Measurements from ENCODE around the gene HFE. TPM values are rescaled to one million over a fixed set of nuclear protein-coding genes. Genes with fewer than 3 reads are reported as not detected.

Gene HFE
- total and polyA plus RNA-seq, 2 of the 13 experiments (the other 11 are each of a cell fraction or from before 2014, with no cell fraction given): 3.7 to 6.3 TPM

- TF ChIP-seq SNAPC2 (CRISPR knock-in tag; IDR thresholded peaks at IDR 0.05) (no peak), REPIN1 (CRISPR knock-in tag; IDR thresholded peaks at IDR 0.05; ENCODE audit: borderline replicate concordance, low read depth) (no peak), THAP11 (CRISPR knock-in tag; IDR thresholded peaks at IDR 0.05) (peak; percentile 40; the same call in 1 of the 2 replicates), ISL2 (CRISPR knock-in tag; IDR thresholded peaks at IDR 0.05) (no peak), MAFF (IDR thresholded peaks at IDR 0.05; ENCODE audit: low read depth, low read length) (no peak), SOX6 (IDR thresholded peaks at IDR 0.05) (no peak), SOX6 (CRISPR knock-in tag; IDR thresholded peaks at IDR 0.05) (no peak), ZNF616 (CRISPR knock-in tag; IDR thresholded peaks at IDR 0.05; ENCODE audit: low read depth) (no peak), IRF1 (CRISPR knock-in tag; IDR thresholded peaks at IDR 0.05; ENCODE audit: low read depth) (0 out of 2 replicates have a peak, but pooled peaks have one; percentile 29), MYNN (CRISPR knock-in tag; IDR thresholded peaks at IDR 0.05; ENCODE audit: low read depth) (peak; percentile 28; the same call in 1 of the 2 replicates), U2AF2 (IDR thresholded peaks at IDR 0.05; ENCODE audit: low read depth, low read length) (peak; percentile 61; the same call in 1 of the 2 replicates), HDAC1 (CRISPR knock-in tag; IDR thresholded peaks at IDR 0.05) (peak; percentile 72), ZNF124 (CRISPR knock-in tag; IDR thresholded peaks at IDR 0.05) (no peak), KAT8 (CRISPR knock-in tag; IDR thresholded peaks at IDR 0.05) (peak; percentile 72), MXD4 (CRISPR knock-in tag; IDR thresholded peaks at IDR 0.05) (no peak), ARID4A (CRISPR knock-in tag; IDR thresholded peaks at IDR 0.05; ENCODE audit: borderline replicate concordance) (peak; percentile 80; the same call in 1 of the 2 replicates), TEAD2 (CRISPR knock-in tag; IDR thresholded peaks at IDR 0.05) (no peak), RXRA (CRISPR knock-in tag; IDR thresholded peaks at IDR 0.05) (peak; percentile 13; the same call in 1 of the 2 replicates), ZNF737 (CRISPR knock-in tag; IDR thresholded peaks at IDR 0.05; ENCODE audit: borderline replicate concordance) (no peak), DMTF1 (CRISPR knock-in tag; IDR thresholded peaks at IDR 0.05) (no peak), ZNF143 (CRISPR knock-in tag; IDR thresholded peaks at IDR 0.05) (no peak; the same call in 1 of the 2 replicates), ZNF260 (CRISPR knock-in tag; IDR thresholded peaks at IDR 0.05; ENCODE audit: borderline replicate concordance, low read depth) (no peak), GPN1 (CRISPR knock-in tag; IDR thresholded peaks at IDR 0.05; ENCODE audit: borderline replicate concordance) (no peak), GTF2F1 (IDR thresholded peaks at IDR 0.05; ENCODE audit: low read length) (no peak)
Observed at GRCh38 chr6:26087284-26088115, at the start of gene HFE (continued).
